ENCODE measurements around the gene GMDS.
A peak's percentile ranks its signal among the peaks of the same experiment; 100 is the strongest.

The GMDS gene

DNA sequence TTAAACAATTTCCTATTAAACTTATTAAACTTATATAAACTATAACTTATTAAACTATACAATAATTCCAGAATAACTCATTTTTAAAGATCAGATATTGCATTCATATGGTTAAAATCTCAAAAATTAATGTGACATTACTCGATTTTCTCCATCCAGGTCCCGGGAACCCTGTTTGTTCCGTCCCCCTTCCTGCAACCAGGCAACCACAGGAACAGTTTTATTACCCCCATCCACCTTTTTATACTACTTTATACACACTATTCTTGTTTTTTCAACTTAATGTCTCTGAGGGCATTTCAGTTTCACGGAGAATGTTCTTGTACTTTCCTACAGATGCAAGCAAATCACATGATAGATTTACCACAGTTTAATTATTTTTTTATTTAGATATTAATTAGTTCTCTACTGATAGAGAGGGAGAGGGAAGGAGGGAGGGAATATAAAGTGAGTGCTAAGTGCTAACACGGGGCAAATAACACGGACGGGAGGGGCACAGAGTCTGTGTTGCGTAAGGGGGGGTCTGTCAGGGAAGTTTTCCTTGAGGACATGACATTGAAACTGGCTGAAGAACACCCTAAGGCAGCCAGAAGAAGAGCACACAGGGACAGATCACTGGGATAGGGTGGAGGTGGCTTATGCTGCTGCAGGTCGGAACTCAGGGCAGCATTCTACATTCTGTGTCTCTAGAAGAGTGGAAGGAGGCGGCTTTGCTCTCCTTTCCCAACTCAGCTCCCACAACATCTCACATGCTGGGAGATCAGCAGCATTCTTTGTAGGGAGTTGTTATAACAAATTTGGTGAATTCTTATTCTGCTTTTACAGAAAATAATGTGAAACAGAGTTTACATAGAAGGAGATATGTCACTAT, 410.5 kb downstream of the GMDS start:
- no peak overlapping the region for H3K27ac ChIP-seq
- intact Hi-C loops (cut with DNase I; ENCODE audit: low total_unique reads), result loop anchor here (10.0 kb wide), 1 partner anchor 60 kb away; no protein-coding TSS in a partner anchor

DNA sequence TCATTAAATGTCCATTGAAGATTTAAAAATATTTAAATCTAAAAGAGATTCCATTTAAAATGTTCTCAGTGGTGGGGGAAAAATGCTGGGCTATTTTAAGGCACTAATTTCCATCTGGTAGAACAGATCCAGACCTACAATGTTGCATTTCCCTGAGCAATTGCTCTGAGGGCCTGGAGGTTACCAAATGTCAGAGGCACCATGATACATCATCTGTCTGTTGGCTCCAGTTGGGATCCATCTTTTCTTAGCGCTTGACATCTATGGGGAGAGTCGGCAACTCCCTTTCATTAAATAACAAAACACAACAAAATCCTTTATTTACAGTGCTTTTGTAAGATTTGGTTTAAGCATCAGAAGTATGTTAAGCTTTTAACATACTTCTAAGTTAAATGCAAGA, 411.2 kb downstream of the GMDS start:
- no peaks in the 10 kb centered on the region for H3K36me3 ChIP-seq
- H3K27me3 ChIP-seq, result no peaks in the 10 kb centered on the region
- peaks cover 0 to 35% (median 17%) of the 10 kb centered on the region in 4 donors for H3K4me1 ChIP-seq
- no peak for DNase-seq
- H3K27ac ChIP-seq, result no peak overlapping the region
- intact Hi-C loops (cut with DNase I; ENCODE audit: low total_unique reads), result loop anchor here (10.0 kb wide), 1 partner anchor 61 kb away; no protein-coding TSS in a partner anchor
- H3K9me3 ChIP-seq, result no peaks in the 10 kb centered on the region
- no peak overlapping the region for H3K4me3 ChIP-seq
- TF ChIP-seq, protein P1, sequence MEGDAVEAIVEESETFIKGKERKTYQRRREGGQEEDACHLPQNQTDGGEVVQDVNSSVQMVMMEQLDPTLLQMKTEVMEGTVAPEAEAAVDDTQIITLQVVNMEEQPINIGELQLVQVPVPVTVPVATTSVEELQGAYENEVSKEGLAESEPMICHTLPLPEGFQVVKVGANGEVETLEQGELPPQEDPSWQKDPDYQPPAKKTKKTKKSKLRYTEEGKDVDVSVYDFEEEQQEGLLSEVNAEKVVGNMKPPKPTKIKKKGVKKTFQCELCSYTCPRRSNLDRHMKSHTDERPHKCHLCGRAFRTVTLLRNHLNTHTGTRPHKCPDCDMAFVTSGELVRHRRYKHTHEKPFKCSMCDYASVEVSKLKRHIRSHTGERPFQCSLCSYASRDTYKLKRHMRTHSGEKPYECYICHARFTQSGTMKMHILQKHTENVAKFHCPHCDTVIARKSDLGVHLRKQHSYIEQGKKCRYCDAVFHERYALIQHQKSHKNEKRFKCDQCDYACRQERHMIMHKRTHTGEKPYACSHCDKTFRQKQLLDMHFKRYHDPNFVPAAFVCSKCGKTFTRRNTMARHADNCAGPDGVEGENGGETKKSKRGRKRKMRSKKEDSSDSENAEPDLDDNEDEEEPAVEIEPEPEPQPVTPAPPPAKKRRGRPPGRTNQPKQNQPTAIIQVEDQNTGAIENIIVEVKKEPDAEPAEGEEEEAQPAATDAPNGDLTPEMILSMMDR (IDR thresholded peaks at IDR 0.05), result no peak

More for the DNA sequence above, 410.5 kb downstream of the GMDS start:
- Histone ChIP-seq H3K4me1 (peaks cover 0 to 42% (median 23%) of the 10 kb centered on the region in 4 donors), H3K9me3 (no peaks in the 10 kb centered on the region), H3K27me3 (no peaks in the 10 kb centered on the region), H3K36me3 (no peaks in the 10 kb centered on the region), H3K4me3 (no peak overlapping the region)
- DNase-seq, result no peak
- TF ChIP-seq, protein P1 (IDR thresholded peaks at IDR 0.05), result no peak

DNA sequence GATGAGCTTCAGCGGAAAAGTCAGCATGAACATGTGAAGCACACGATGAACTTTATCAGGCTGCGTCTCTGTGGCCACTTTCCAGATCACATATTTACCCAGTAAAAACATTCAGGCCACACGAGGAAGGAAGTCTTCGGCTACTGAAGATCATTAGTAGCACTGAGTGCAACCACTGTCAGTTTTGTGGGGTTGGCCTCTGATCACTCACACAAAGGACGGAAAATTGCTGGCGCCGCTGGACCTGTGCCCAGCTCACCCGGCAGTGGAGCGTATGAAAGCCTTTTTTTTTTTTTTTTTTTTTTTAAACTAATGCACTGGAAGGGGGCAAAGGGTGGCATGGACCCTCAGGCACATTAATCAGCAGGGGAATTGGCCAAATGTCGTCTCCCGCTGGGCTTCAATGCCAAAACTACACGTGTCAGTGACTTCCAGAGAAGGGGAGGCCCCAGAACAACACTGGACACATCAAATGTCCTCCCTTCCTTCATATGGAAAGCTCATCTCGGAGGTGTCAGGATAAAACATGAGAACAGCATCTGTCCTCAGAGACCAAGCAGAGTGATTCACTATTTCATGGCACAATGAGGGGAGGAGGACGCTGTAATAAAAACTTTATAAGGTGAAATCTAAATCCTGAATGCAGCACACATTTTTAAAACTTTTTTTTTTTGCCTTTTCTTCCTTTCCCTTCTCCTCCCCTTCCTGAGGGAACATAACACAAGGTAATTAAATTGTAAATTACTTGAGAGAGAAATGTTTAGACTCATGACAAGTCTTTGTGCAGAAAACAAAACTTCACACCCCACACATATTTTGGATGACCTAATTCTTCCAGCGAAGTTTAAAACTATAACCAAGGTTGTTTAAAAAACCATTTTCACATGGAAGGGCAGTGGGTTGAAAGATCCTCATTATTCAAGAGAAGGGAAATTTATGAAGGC, 412.3 kb downstream of the GMDS start:
- intact Hi-C loops (cut with DNase I; ENCODE audit: low total_unique reads), result loop anchor here (10.0 kb wide), 1 partner anchor 62 kb away; no protein-coding TSS in a partner anchor
- H3K4me3 ChIP-seq, result peak overlapping the region; percentile 37 to 45
- peaks cover 0 to 5% (median 0%) of the 10 kb centered on the region in 3 donors for H3K36me3 ChIP-seq
- peaks cover 0 to 10% (median 0%) of the 10 kb centered on the region in 3 donors for H3K9me3 ChIP-seq
- peak in 1 of 2 donors; percentile 47 for DNase-seq
- peaks cover 0 to 24% (median 12%) of the 10 kb centered on the region in 4 donors for H3K4me1 ChIP-seq
- TF ChIP-seq, protein P1 (IDR thresholded peaks at IDR 0.05), result no peak
- peak overlapping the region; percentile 56 to 57 for H3K27ac ChIP-seq
- no peaks in the 10 kb centered on the region for H3K27me3 ChIP-seq

DNA sequence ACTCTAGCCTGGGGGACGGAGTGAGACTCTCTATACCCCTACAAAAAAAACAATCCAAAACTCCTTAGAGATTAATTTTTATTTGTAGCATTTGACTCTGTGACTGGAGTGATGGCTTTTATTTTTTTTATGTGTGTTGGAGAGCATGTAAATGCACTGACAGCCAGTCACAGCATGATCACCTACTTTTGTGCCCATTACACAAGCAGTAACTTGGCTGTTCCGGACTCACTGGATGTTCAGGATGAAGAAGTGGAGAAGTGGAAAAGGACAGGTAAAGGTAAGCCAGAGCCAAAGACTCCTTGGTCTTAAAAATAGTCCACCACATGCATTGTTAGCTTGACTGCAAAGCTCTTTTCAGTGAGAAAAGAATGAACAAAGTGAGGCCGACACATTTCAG, 413.0 kb downstream of the GMDS start:
- intact Hi-C loops (cut with DNase I; ENCODE audit: low total_unique reads), result loop anchor here (10.0 kb wide), 1 partner anchor 62 kb away; no protein-coding TSS in a partner anchor

More for the DNA sequence above, 413.0 kb downstream of the GMDS start:
- peaks cover 0 to 8% (median 0%) of the 10 kb centered on the region in 3 donors for H3K36me3 ChIP-seq
- DNase-seq, result no peak
- H3K9me3 ChIP-seq, result peaks cover 0 to 13% (median 0%) of the 10 kb centered on the region in 3 donors
- TF ChIP-seq, protein P1 (IDR thresholded peaks at IDR 0.05), result no peak
- H3K4me3 ChIP-seq, result peak overlapping the region; percentile 37 to 45
- H3K4me1 ChIP-seq, result peaks cover 0 to 17% (median 5%) of the 10 kb centered on the region in 4 donors
- no peaks in the 10 kb centered on the region for H3K27me3 ChIP-seq
- H3K27ac ChIP-seq, result peak overlapping the region; percentile 56 to 57

Data from tibial artery (tissue), 4 donors.